K562 (cell line): ENCODE measurements around the gene MTG2. TPM values are rescaled to one million over a fixed set of nuclear protein-coding genes. Genes with fewer than 3 reads are reported as not detected.

ENCODE experiments used
- CBX8 ChIP-seq: fragments of 200-600 bp; sonication (generic); IDR thresholded peaks from 2 replicates; pipeline ENCODE4 v1.6.1; 2012; ENCODE audit warnings: borderline replicate concordance, mixed run types, low read depth, mild to moderate bottlenecking, moderate library complexity, mixed read lengths, low read length, control low read depth, inconsistent platforms; ENCODE audit not compliant: poor library complexity, severe bottlenecking; ENCODE audit errors: extremely low read depth
- FOXA1 ChIP-seq: fragments of 450-650 bp; IDR thresholded peaks from 2 replicates; pipeline ENCODE4 v1.6.1; 2016; ENCODE audit warnings: mild to moderate bottlenecking, borderline replicate concordance
- MEIS2 ChIP-seq: fragments of 450-650 bp; IDR thresholded peaks from 2 replicates; pipeline ENCODE4 v1.6.1; 2014; ENCODE audit warnings: mild to moderate bottlenecking; ENCODE audit not compliant: partially characterized antibody
- PRPF4 ChIP-seq: fragments of 200-400 bp; formaldehyde crosslinking; IDR thresholded peaks from one replicate; pipeline ENCODE4 v1.6.1; 2017; ENCODE audit warnings: low read length, low read depth, mild to moderate bottlenecking; ENCODE audit not compliant: insufficient read depth, poor library complexity, severe bottlenecking
- PTBP1 ChIP-seq: fragments of 200-400 bp; formaldehyde crosslinking; IDR thresholded peaks from 2 replicates; pipeline ENCODE4 v1.6.1; 2017; ENCODE audit warnings: low read depth, low read length
- SRF ChIP-seq, 2 experiments: fragments of 250-450, 450-650 bp in 1 of 2; sonication (Bioruptor Pico) in 1 of 2; sonication (generic) in 1 of 2; formaldehyde crosslinking; IDR thresholded peaks; 2 replicates each; pipeline versions ENCODE4 v1.5.0 to v1.5.1; 2020 to 2022; ENCODE audit warnings: mild to moderate bottlenecking in 1 of 2, missing genetic modification reagents in 1 of 2
- TAF15 ChIP-seq: fragments of 200-400 bp; formaldehyde crosslinking; IDR thresholded peaks from 2 replicates; pipeline ENCODE4 v1.6.1; 2017; ENCODE audit warnings: mild to moderate bottlenecking, low read depth, low read length, moderate library complexity
- TFE3 ChIP-seq: fragments of 450-650 bp; formaldehyde crosslinking; IDR thresholded peaks from 2 replicates; pipeline ENCODE4 v1.4.0; 2020; ENCODE audit warnings: mild to moderate bottlenecking, mixed read lengths
- XRCC5 ChIP-seq: fragments of 200-400 bp; formaldehyde crosslinking; IDR thresholded peaks from 2 replicates; pipeline ENCODE4 v1.6.1; 2017; ENCODE audit warnings: low read depth, mild to moderate bottlenecking, low read length
- ZBTB11 ChIP-seq, 3 experiments: fragments of 200-800 bp in 1 of 3; fragments of 250-450 bp in 1 of 3; fragments of 450-650 bp in 1 of 3; sonication (Bioruptor Pico) in 1 of 3; sonication (Bioruptor generic) in 1 of 3; formaldehyde crosslinking in 1 of 3; IDR thresholded peaks; 2 replicates each; pipeline versions ENCODE4 v1.6.1 to v1.8.0; 2016 to 2022; ENCODE audit warnings: mild to moderate bottlenecking in 2 of 3, missing genetic modification characterization in 2 of 3, missing compliant biosample characterization in 1 of 3, moderate library complexity in 1 of 3
- ZBTB12 ChIP-seq: fragments of 250-450 bp; sonication (Bioruptor Pico); IDR thresholded peaks from 2 replicates; pipeline ENCODE4 v1.4.0; 2020
- ZBTB9 ChIP-seq: fragments of 450-650 bp; formaldehyde crosslinking; IDR thresholded peaks from 2 replicates; pipeline ENCODE4 v1.4.0; 2020; ENCODE audit warnings: mild to moderate bottlenecking, moderate library complexity
- ZEB2 ChIP-seq: fragments of 450-650 bp; IDR thresholded peaks from 2 replicates; pipeline ENCODE4 v1.6.1; 2016
- ZNF512 ChIP-seq: IDR thresholded peaks from 2 replicates; pipeline ENCODE4 v1.6.1; 2016; ENCODE audit warnings: missing genetic modification characterization, missing compliant biosample characterization
- polyA plus RNA-seq, 8 experiments: library from polyadenylated mRNA; depleted of rRNA in 4 of 8; stranded (reverse) in 5 of 8; unstranded in 3 of 8; fragments of >200 nt; fragmentation: Nextera tagmentation in 2 of 8; fragmentation: Illumina TruSeq in 1 of 8; extraction: Ambion mirVana in 2 of 8; extraction: Trizol in 1 of 8; gene quantifications; 2 replicates each; pipeline versions ENCODE4 v1.2.1 to v1.2.3, GENCODE V29; 2011 to 2014; ENCODE audit warnings: inconsistent platforms in 1 of 8, missing spikeins in 1 of 8
- total RNA-seq, 7 experiments: library from RNA; depleted of rRNA in 6 of 7; stranded (reverse); fragments of >200 nt in 6 of 7; fragmentation: Illumina TruSeq in 2 of 7; extraction: Trizol in 2 of 7; gene quantifications; 2 replicates each; pipeline versions ENCODE4 v1.2.1 to v1.2.3, GENCODE V29; 2011 to 2021; ENCODE audit warnings: low replicate concordance in 1 of 7

Gene MTG2
- total and polyA plus RNA-seq, 9 of the 15 experiments (the other 6 are each of a cell fraction or from before 2014, with no cell fraction given): 8.7 to 67.5 (median 44.5) TPM

- TF ChIP-seq ZBTB9 (CRISPR knock-in tag): no peak
- no peak for TF ChIP-seq TAF15
- peak; percentile 5 for TF ChIP-seq PRPF4
- TF ChIP-seq ZNF512 (tag): no peak
- TF ChIP-seq PTBP1: no peak
- no peak for TF ChIP-seq CBX8
- no peak for TF ChIP-seq ZEB2
- peak in 2 of 3 experiments; percentile 29 to 66; a peak in 2 of 6 replicates for TF ChIP-seq ZBTB11 (CRISPR knock-in tag; IDR thresholded peaks at IDR 0.05)
- no peak for TF ChIP-seq MEIS2
- no peak for TF ChIP-seq FOXA1
- no peak for TF ChIP-seq ZBTB12 (CRISPR knock-in tag)
- TF ChIP-seq TFE3 (CRISPR knock-in tag): no peak
- no peak for TF ChIP-seq XRCC5
- TF ChIP-seq SRF (CRISPR knock-in tag; IDR thresholded peaks at IDR 0.05): no peak
Observed at GRCh38 chr20:62143957-62144825, 38.6 kb upstream of the MTG2 start (continued).
